RWPE2 (cell line): ENCODE results near the gene FAM89A.
"Not testable (repeated sequence)": the region's sequence is repeated elsewhere in the genome, so short reads cannot be mapped to it uniquely, and the experiment has no call there.

Source experiments
- ATAC-seq: fragments of 200-7000 bp; cut with Tn5 transposase; 3 replicates; pipeline ENCODE4 v1.9.1; 2021; ENCODE audit warnings: low read depth
- DNase-seq: peaks from one replicate; pipeline ENCODE4 v3.0.0-alpha.2; 2020; ENCODE audit warnings: low spot score
- H3K27ac ChIP-seq: fragments of 450-650 bp; 2 replicates; pipeline ENCODE4 v1.5.1; 2017; ENCODE audit warnings: mild to moderate bottlenecking; ENCODE audit not compliant: poor library complexity, severe bottlenecking
- H3K27me3 ChIP-seq: fragments of 250-450 bp; sonication (Bioruptor Pico); 2 replicates; pipeline ENCODE4 v1.5.1; 2021; ENCODE audit warnings: mild to moderate bottlenecking, moderate library complexity; ENCODE audit not compliant: insufficient read depth, poor library complexity, severe bottlenecking
- H3K36me3 ChIP-seq: fragments of 250-450 bp; sonication (Bioruptor Pico); 2 replicates; pipeline ENCODE4 v1.5.1; 2020; ENCODE audit warnings: low read depth, mild to moderate bottlenecking, moderate library complexity
- H3K4me1 ChIP-seq: fragments of 250-450 bp; sonication (Bioruptor Pico); 2 replicates; pipeline ENCODE4 v1.5.1; 2021; ENCODE audit warnings: mild to moderate bottlenecking, moderate library complexity; ENCODE audit not compliant: insufficient read depth, poor library complexity, severe bottlenecking
- H3K4me3 ChIP-seq: fragments of 250-450 bp; sonication (Bioruptor Pico); 2 replicates; pipeline ENCODE4 v1.5.1; 2021; ENCODE audit warnings: mild to moderate bottlenecking, moderate library complexity; ENCODE audit not compliant: severe bottlenecking
- H3K9me3 ChIP-seq: fragments of 250-450 bp; sonication (Bioruptor Pico); 2 replicates; pipeline ENCODE4 v1.5.1; 2021; ENCODE audit warnings: mild to moderate bottlenecking, moderate library complexity; ENCODE audit not compliant: severe bottlenecking
- TF ChIP-seq, protein P1 (sequence below): fragments of 450-650 bp; IDR thresholded peaks from one replicate; pipeline ENCODE4 v1.5.1; 2017; ENCODE audit warnings: mild to moderate bottlenecking, moderate library complexity; ENCODE audit not compliant: poor library complexity, severe bottlenecking

The FAM89A gene

DNA sequence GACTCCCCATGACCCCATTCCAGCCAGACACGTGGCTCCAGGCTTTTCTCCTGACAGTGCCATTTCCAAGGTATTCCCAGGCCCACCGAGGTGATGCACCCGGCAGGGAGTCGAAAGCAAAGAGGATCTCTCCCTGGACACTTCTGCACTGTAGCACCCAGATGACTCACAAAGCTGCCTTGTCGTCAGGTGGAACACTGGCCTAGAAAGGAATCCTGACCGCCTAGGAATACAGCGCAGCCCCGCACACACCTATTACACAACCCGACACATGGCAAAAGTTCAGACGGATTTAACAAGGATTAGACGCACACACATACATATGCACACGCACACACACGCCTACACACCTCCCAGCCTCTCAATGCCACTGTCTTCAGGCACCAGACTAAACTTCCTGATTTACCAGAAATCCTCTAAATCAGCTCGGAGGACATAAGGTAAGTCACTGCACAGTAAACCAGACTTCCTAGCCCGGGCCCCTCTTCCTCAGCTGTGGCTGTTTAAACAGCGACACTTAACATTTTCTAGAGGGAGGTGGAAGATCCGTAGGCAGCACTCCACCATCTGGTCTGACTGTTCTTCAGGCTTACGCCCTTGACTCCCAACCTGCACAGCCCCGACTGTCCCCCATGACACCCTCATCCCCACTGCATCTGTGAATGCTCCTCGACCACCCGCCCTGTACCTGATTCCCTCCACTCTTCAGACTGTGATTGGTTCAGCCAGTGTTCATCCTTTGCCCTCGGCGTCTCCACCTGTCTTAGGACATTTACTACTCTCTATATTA lies 12.7 kb downstream of the FAM89A start:
- no peaks in the 10 kb centered on the region for H3K27me3 ChIP-seq
- ATAC-seq (no peak), DNase-seq (no peak)
- no peak overlapping the region for H3K4me3 ChIP-seq
- TF ChIP-seq, protein P1, sequence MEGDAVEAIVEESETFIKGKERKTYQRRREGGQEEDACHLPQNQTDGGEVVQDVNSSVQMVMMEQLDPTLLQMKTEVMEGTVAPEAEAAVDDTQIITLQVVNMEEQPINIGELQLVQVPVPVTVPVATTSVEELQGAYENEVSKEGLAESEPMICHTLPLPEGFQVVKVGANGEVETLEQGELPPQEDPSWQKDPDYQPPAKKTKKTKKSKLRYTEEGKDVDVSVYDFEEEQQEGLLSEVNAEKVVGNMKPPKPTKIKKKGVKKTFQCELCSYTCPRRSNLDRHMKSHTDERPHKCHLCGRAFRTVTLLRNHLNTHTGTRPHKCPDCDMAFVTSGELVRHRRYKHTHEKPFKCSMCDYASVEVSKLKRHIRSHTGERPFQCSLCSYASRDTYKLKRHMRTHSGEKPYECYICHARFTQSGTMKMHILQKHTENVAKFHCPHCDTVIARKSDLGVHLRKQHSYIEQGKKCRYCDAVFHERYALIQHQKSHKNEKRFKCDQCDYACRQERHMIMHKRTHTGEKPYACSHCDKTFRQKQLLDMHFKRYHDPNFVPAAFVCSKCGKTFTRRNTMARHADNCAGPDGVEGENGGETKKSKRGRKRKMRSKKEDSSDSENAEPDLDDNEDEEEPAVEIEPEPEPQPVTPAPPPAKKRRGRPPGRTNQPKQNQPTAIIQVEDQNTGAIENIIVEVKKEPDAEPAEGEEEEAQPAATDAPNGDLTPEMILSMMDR = no peak
- no peaks in the 10 kb centered on the region for H3K36me3 ChIP-seq
- no peak overlapping the region for H3K27ac ChIP-seq
- no peaks in the 10 kb centered on the region for H3K9me3 ChIP-seq
- H3K4me1 ChIP-seq = no peaks in the 10 kb centered on the region

DNA sequence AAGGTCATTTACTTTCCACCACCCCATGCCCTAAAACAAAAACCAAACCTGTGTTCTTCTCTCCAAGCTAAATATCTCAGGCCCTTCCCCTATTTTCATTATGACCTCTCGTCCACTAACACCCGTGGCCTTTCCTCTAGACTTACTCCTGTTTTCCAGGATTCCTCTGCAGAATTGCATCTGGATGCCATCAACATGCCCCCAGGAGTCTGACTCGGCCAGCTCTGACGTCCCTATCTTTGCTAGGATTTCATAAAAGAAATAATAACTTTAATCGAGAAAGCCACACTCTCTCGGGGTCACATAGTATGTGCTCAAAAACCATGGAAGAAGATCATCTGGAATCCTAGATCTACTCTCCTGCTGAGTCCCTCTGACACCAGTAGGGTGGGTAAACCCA lies 13.5 kb downstream of the FAM89A start:
- Histone ChIP-seq H3K9me3 (no peaks in the 10 kb centered on the region), H3K4me3 (no peak overlapping the region), H3K36me3 (no peaks in the 10 kb centered on the region), H3K4me1 (no peaks in the 10 kb centered on the region), H3K27me3 (no peaks in the 10 kb centered on the region), H3K27ac (no peak overlapping the region)
- TF ChIP-seq, protein P1 = no peak
- ATAC-seq = no peak
- no peak for DNase-seq

DNA sequence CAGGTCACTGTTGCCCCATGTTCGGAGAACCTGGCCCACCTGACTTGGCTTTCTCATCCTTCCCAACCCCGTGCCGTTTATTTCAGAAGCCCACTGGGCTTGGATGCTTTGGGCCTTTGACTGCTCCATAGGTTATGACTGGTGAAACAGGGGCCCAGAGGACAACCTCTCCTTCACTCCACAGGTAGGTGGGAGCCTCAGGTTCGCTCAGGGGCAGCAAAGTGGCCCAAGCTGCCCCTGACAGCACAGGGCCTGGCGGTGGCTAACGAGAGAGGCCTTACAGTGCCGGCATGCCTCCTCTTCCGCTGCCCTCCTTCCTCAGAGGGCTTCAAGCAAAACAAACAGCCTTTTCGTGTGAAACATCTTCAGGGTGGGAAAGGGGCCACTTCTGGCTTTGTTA lies 16.9 kb downstream of the FAM89A start:
- no peak overlapping the region for H3K27ac ChIP-seq

DNA sequence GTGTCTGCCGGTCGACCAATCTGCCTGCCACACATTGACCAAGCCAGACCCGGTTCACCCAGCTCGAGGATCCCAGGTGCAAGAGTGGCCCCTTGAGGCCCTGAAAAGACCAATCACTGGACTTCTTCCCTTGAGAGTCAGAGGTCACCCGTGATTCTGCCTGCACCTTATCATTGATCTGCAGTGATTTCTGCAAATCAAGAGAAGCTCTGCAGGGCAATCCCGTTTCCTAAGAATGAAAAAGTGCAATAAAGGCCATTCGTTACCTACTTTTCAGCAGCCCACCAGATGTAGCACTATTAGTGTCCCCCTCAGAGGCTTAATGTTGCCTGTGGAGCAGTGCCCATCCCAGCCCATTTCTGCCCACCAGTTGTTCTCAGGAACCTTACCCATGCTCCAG lies 17.5 kb downstream of the FAM89A start:
- H3K9me3 ChIP-seq, H3K4me3 ChIP-seq, ATAC-seq, H3K36me3 ChIP-seq, DNase-seq, H3K27ac ChIP-seq, H3K4me1 ChIP-seq, H3K27me3 ChIP-seq: not testable (repeated sequence)

More for the DNA sequence above, 16.9 kb downstream of the FAM89A start:
- DNase-seq (no peak), ATAC-seq (no peak)
- Histone ChIP-seq H3K9me3 (no peaks in the 10 kb centered on the region), H3K27me3 (no peaks in the 10 kb centered on the region), H3K4me3 (no peak overlapping the region), H3K36me3 (no peaks in the 10 kb centered on the region), H3K4me1 (peaks cover 5% of the 10 kb centered on the region)
- TF ChIP-seq, protein P1 = no peak

DNA sequence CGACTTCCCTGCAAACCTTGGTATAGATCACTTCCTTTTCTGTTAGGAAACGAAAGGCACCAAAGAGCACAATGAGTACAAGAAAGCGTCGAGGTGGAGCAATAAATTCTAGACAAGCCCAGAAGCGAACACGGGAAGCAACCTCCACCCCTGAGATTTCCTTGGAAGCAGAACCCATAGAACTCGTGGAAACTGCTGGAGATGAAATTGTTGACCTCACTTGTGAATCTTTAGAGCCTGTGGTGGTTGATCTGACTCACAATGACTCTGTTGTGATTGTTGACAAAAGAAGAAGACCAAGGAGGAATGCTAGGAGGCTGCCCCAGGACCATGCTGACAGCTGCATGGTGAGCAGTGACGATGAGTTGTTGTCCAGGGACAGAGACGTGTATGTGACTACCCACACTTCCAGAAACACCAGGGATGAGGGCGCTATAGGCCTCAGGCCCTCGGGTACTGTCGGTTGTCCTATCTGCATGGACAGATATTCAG lies 18.5 kb downstream of the FAM89A start:
- no peak overlapping the region for H3K27ac ChIP-seq
- H3K4me3 ChIP-seq = no peak overlapping the region
- no peaks in the 10 kb centered on the region for H3K9me3 ChIP-seq
- ATAC-seq = no peak
- no peaks in the 10 kb centered on the region for H3K27me3 ChIP-seq
- peaks cover 10% of the 10 kb centered on the region for H3K4me1 ChIP-seq
- no peaks in the 10 kb centered on the region for H3K36me3 ChIP-seq
- TF ChIP-seq, protein P1 = no peak
- no peak for DNase-seq
